GM12878 (cell line): Measurements from ENCODE around the gene SELENOH. TPM values are rescaled to one million over a fixed set of nuclear protein-coding genes. Genes with fewer than 3 reads are reported as not detected.

Experiments
- ATAC-seq: fragments of 200-7000 bp; cut with Tn5 transposase; 3 replicates; pipeline ENCODE4 v1.9.1; 2020; ENCODE audit warnings: mild to moderate bottlenecking, moderate library complexity
- BruUV-seq: library from RNA; stranded (reverse); fragments of 400-500 nt; replicated peaks from 2 replicates; lab custom pipeline; 2021; lab: Mats Ljungman, UMichigan
- CTCF ChIA-PET: fragments of 300-600 bp; sonication (Branson Sonifier 250); formaldehyde crosslinking; extraction: SDS; loops from one replicate; lab custom pipeline; 2021; ENCODE audit warnings: inconsistent platforms; lab: Yijun Ruan, JAX
- POLR2A ChIA-PET: fragments of 350-600 bp; formaldehyde crosslinking; extraction: SDS; loops from one replicate; lab custom pipeline; 2021; ENCODE audit warnings: inconsistent platforms; lab: Charles Lee
- RAD21 ChIA-PET: fragments of 300-600 bp; sonication (Branson Sonifier 250); formaldehyde crosslinking; loops from one replicate; lab custom pipeline; 2023; ENCODE audit warnings: antibody characterized with exemption; ENCODE audit not compliant: unreplicated experiment; lab: Charles Lee
- SMC1A ChIA-PET: fragments of 300-600 bp; sonication (Branson Sonifier 250); formaldehyde crosslinking; loops from one replicate; lab custom pipeline; 2023; ENCODE audit not compliant: unreplicated experiment, uncharacterized antibody; lab: Charles Lee
- DNase-seq: peaks from one replicate; pipeline ENCODE4 v3.0.0-alpha.2; 2011; ENCODE audit warnings: low read depth, low spot score
- FAIRE-seq: peaks from 3 replicates; lab custom pipeline; 2011; peaks lifted over from hg19 to GRCh38; lab: Jason Lieb, UNC
- H2AFZ ChIP-seq: 2 replicates; pipeline ENCODE4 v1.6.0; 2011; ENCODE audit warnings: low read depth, low read length, control low read depth; ENCODE audit not compliant: control insufficient read depth
- H3K27ac ChIP-seq: 2 replicates; pipeline ENCODE4 v1.5.1; 2011; ENCODE audit warnings: control low read depth; ENCODE audit not compliant: control insufficient read depth, insufficient read depth
- H3K27me3 ChIP-seq, 2 experiments: replicated peaks in 1 of 2; 2 replicates each; pipeline versions ENCODE4 v1.6.0 to v1.6.1; 2011; ENCODE audit warnings: low read length in 1 of 2; ENCODE audit not compliant: control insufficient read depth in 2 of 2, insufficient read depth in 2 of 2
- H3K36me3 ChIP-seq, 2 experiments: 2 replicates each; pipeline ENCODE4 v1.5.1; 2011; ENCODE audit warnings: low read length in 1 of 2; ENCODE audit not compliant: control insufficient read depth in 2 of 2, insufficient read depth in 2 of 2
- H3K4me1 ChIP-seq: 2 replicates; pipeline ENCODE4 v1.6.1; 2011; ENCODE audit warnings: mild to moderate bottlenecking, low read length, moderate library complexity, mixed read lengths; ENCODE audit not compliant: control insufficient read depth, insufficient read depth
- H3K4me2 ChIP-seq: 2 replicates; pipeline ENCODE4 v1.6.0; 2011; ENCODE audit warnings: control low read depth; ENCODE audit not compliant: control insufficient read depth, insufficient read depth
- H3K4me3 ChIP-seq: fragments of 200-600 bp; sonication (generic); 2 replicates; pipeline ENCODE4 v1.5.1; 2016
- H3K79me2 ChIP-seq: 2 replicates; pipeline ENCODE4 v1.6.0; 2011; ENCODE audit warnings: low read length; ENCODE audit not compliant: control insufficient read depth, insufficient read depth
- H3K9ac ChIP-seq: 2 replicates; pipeline ENCODE4 v1.8.0; 2011; ENCODE audit warnings: low read length, control low read depth, mixed read lengths; ENCODE audit not compliant: control insufficient read depth, insufficient read depth
- H3K9me3 ChIP-seq: replicated peaks from 3 replicates; pipeline ENCODE4 v1.5.1; 2011; ENCODE audit warnings: mild to moderate bottlenecking, low read length; ENCODE audit not compliant: control insufficient read depth, insufficient read depth
- H4K20me1 ChIP-seq: 2 replicates; pipeline ENCODE4 v1.6.0; 2011; ENCODE audit not compliant: control insufficient read depth, insufficient read depth
- CREM ChIP-seq: IDR thresholded peaks from 2 replicates; pipeline ENCODE4 v1.6.1; 2014; ENCODE audit warnings: antibody characterized with exemption, low read depth
- WGBS: methylation state at CpG from one replicate; pipeline ENCODE4 v1.1.6; 2016; ENCODE audit warnings: low lambda C conversion rate; ENCODE audit not compliant: insufficient replicate concordance, insufficient coverage; ENCODE audit errors: missing lambda C conversion rate; 5-methylcytosine and 5-hydroxymethylcytosine counted together
- in situ Hi-C: fragments of 300-500 bp; cut with MboI; formaldehyde crosslinking; loops from 9 replicates; pipeline ENCODE4 v1.14.3; 2018; ENCODE audit warnings: mixed read lengths
- intact Hi-C: fragments of 100-400 bp; cut with micrococcal nuclease; formaldehyde crosslinking; loops from one replicate; pipeline ENCODE4 v1.14.2; 2022; ENCODE audit not compliant: unreplicated experiment
- polyA plus RNA-seq, 11 experiments: library from polyadenylated mRNA; depleted of rRNA in 4 of 11; unstranded in 6 of 11; stranded (reverse) in 5 of 11; fragments of >200 nt; fragmentation: Nextera tagmentation in 4 of 11; fragmentation: Illumina TruSeq in 1 of 11; extraction: Ambion mirVana in 4 of 11; extraction: Trizol in 1 of 11; gene quantifications; 1 replicate in 1 of 11; 2 replicates in 10 of 11; pipeline versions ENCODE4 v1.2.1 to v1.2.3, GENCODE V29; 2011 to 2016; ENCODE audit warnings: inconsistent platforms in 2 of 11, missing spikeins in 2 of 11, low read depth in 1 of 11
- total RNA-seq, 4 experiments: library from RNA; depleted of rRNA in 3 of 4; stranded (reverse); fragments of >200 nt in 3 of 4; fragmentation: Illumina TruSeq in 1 of 4; extraction: Trizol in 1 of 4; gene quantifications; 2 replicates each; pipeline versions ENCODE4 v1.2.1 to v1.2.3, GENCODE V29; 2013 to 2021
- TF ChIP-seq, protein P1 (sequence below): fragments of 150-350 bp; IDR thresholded peaks from 2 replicates; pipeline ENCODE4 v1.6.1; 2016; ENCODE audit warnings: low read depth, low read length

Gene SELENOH
- total and polyA plus RNA-seq, 10 of the 15 experiments (the other 5 are each of a cell fraction or from before 2014, with no cell fraction given) = 20.3 to 458 (median 200) TPM

DNA sequence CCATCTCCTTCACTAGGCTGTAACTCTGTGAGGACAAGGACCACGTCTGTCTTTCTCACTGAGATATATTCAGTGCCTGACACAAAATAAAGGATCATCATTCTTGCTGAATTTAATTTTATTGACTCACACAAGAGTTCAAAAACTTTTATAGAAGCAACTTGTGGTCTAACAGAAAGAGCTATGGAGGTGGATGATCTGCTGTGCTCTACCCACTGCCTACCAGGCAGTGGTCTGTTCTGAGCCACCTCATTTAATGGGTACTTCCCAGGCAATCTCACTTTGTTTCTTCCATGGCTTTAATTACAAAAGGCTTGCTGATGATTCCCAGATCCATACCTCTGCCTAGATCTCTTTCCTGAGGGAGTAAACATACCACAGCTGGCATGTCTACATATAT, 5.6 kb downstream of the SELENOH start:
- Histone ChIP-seq H3K4me3 (no peak overlapping the region), H4K20me1 (no peaks in the 10 kb centered on the region), H3K4me2 (no peak overlapping the region), H3K36me3 (peaks cover 12 to 17% of the 10 kb centered on the region in 2 experiments)
- POLR2A ChIA-PET = interaction anchor here (0.6 to 1.0 kb wide), 2 partner anchors 9 to 69 kb away, joined by 3 read pairs; no protein-coding TSS in a partner anchor
- DNase-seq = no peak
- intact Hi-C loops = no loop called here
- TF ChIP-seq, protein P1, sequence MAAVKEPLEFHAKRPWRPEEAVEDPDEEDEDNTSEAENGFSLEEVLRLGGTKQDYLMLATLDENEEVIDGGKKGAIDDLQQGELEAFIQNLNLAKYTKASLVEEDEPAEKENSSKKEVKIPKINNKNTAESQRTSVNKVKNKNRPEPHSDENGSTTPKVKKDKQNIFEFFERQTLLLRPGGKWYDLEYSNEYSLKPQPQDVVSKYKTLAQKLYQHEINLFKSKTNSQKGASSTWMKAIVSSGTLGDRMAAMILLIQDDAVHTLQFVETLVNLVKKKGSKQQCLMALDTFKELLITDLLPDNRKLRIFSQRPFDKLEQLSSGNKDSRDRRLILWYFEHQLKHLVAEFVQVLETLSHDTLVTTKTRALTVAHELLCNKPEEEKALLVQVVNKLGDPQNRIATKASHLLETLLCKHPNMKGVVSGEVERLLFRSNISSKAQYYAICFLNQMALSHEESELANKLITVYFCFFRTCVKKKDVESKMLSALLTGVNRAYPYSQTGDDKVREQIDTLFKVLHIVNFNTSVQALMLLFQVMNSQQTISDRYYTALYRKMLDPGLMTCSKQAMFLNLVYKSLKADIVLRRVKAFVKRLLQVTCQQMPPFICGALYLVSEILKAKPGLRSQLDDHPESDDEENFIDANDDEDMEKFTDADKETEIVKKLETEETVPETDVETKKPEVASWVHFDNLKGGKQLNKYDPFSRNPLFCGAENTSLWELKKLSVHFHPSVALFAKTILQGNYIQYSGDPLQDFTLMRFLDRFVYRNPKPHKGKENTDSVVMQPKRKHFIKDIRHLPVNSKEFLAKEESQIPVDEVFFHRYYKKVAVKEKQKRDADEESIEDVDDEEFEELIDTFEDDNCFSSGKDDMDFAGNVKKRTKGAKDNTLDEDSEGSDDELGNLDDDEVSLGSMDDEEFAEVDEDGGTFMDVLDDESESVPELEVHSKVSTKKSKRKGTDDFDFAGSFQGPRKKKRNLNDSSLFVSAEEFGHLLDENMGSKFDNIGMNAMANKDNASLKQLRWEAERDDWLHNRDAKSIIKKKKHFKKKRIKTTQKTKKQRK = no peak
- TF ChIP-seq CREM = no peak
- TF ChIP-seq, all 136 proteins: peak for 0
- CTCF ChIA-PET = interaction anchor here (1.7 to 12.2 kb wide), 3 partner anchors 10 to 54 kb away, joined by 4 to 227 read pairs (median 9); no protein-coding TSS in a partner anchor
- Histone ChIP-seq H3K27me3 (no peaks in the 10 kb centered on the region), H3K4me1 (no peaks in the 10 kb centered on the region), H3K9ac (no peak overlapping the region), H3K27ac (no peak overlapping the region), H2AFZ (no peak overlapping the region), H3K79me2 (peaks cover 12% of the 10 kb centered on the region), H3K9me3 (no peaks in the 10 kb centered on the region)
- no TSS peak for BruUV-seq
- RAD21 ChIA-PET = interaction anchor here (1.4 to 4.7 kb wide), 2 partner anchors 33 to 53 kb away, joined by 3 to 25 read pairs; no protein-coding TSS in a partner anchor
- in situ Hi-C loops = no loop called here
- SMC1A ChIA-PET = interaction anchor here (1.2 to 8.3 kb wide), 5 partner anchors 15 to 71 kb away, joined by 4 to 83 read pairs (median 5); partner anchors contain the start of gene CTNND1
- WGBS = 100% methylated on average over 1 of the region's 1 CpG
- FAIRE-seq = no peak
- no peak for ATAC-seq
